NCI-H446 treated with DMSO at 0.1 percent for 48 hours (cell line): Measurements from ENCODE around the gene BAG1.

Source experiments
- DNase-seq: peaks from one replicate; lab custom pipeline; 2025; lab: John Stamatoyannopoulos, UW

BAG1 gene

GRCh38 chr9:33273266-33273971 lies 8.9 kb upstream of the BAG1 start:
- no peak for DNase-seq

- no peak for DNase-seq
Observed at GRCh38 chr9:33272061-33272460, 7.6 kb upstream of the BAG1 start.

GRCh38 chr9:33270146-33270545 lies 5.6 kb upstream of the BAG1 start:
- no peak for DNase-seq

- no peak for DNase-seq
Observed at GRCh38 chr9:33267151-33267767, 2.8 kb upstream of the BAG1 start.

- DNase-seq: no peak
Observed at GRCh38 chr9:33265211-33265865, 830 bp upstream of the BAG1 start.

GRCh38 chr9:33264003-33264472 lies 470 bp downstream of the BAG1 start:
- DNase-seq: no peak

GRCh38 chr9:33263131-33264002 lies 1.1 kb downstream of the BAG1 start:
- no peak for DNase-seq

- DNase-seq: no peak
Observed at GRCh38 chr9:33260372-33260771, 4.1 kb downstream of the BAG1 start.

- DNase-seq: no peak
Observed at GRCh38 chr9:33257276-33257675, 7.2 kb downstream of the BAG1 start.

- no peak for DNase-seq
Observed at GRCh38 chr9:33256236-33256635, 8.3 kb downstream of the BAG1 start.

GRCh38 chr9:33255471-33255870 lies 9.0 kb downstream of the BAG1 start:
- no peak for DNase-seq

GRCh38 chr9:33255014-33255413 lies 9.5 kb downstream of the BAG1 start:
- DNase-seq: no peak

- no peak for DNase-seq
Observed at GRCh38 chr9:33254211-33254610, 10.3 kb downstream of the BAG1 start.

- DNase-seq: no peak
Observed at GRCh38 chr9:33250458-33250995, 14.0 kb downstream of the BAG1 start.

GRCh38 chr9:33249983-33250382 lies 14.5 kb downstream of the BAG1 start:
- no peak for DNase-seq

- DNase-seq: no peak
Observed at GRCh38 chr9:33249087-33249658, 15.3 kb downstream of the BAG1 start.

- no peak for DNase-seq
Observed at GRCh38 chr9:33248606-33249005, 15.9 kb downstream of the BAG1 start.

GRCh38 chr9:33246269-33246860 lies 18.1 kb downstream of the BAG1 start:
- no peak for DNase-seq

- DNase-seq: no peak
Observed at GRCh38 chr9:33245341-33245740, 19.2 kb downstream of the BAG1 start.

GRCh38 chr9:33244137-33244784 lies 20.2 kb downstream of the BAG1 start:
- DNase-seq: no peak
